D721Med (cell line): ENCODE data around the gene SEPTIN1.

Experiments used
- DNase-seq: peaks from one replicate; pipeline ENCODE4 v3.0.0; 2011; ENCODE audit warnings: low spot score; ENCODE audit not compliant: insufficient read length
- FAIRE-seq: peaks from 2 replicates; lab custom pipeline; 2011; peaks lifted over from hg19 to GRCh38; lab: Jason Lieb, UNC
- CTCF ChIP-seq: IDR thresholded peaks from 2 replicates; pipeline ENCODE4 v1.5.1; 2012; ENCODE audit warnings: mild to moderate bottlenecking, control low read depth; ENCODE audit not compliant: insufficient read depth; ENCODE audit errors: missing control alignments

Gene SEPTIN1

GRCh38 chr16:30382111-30382881, at the start of gene SEPTIN1:
Gene SEPTIN1 (minus strand): TSS chr16:30382561. CDS start chr16:30382542, 19 bp downstream.
- TF ChIP-seq CTCF: no peak
- FAIRE-seq (no peak), DNase-seq (no peak)

- no peak for FAIRE-seq
- DNase-seq: no peak
These were observed 48.1 kb upstream of the SEPTIN1 start for GRCh38 chr16:30430428-30430970.

GRCh38 chr16:30429678-30430427, 47.5 kb upstream of the SEPTIN1 start, which contains the start of gene DCTPP1:
Gene DCTPP1 (minus strand): TSS chr16:30430030. CDS start chr16:30429980, 50 bp downstream.
- peak; percentile 95 for DNase-seq
- FAIRE-seq: no peak
- peak; percentile 77 for TF ChIP-seq CTCF

More at GRCh38 chr16:30430428-30430970, 48.1 kb upstream of the SEPTIN1 start:
- no peak for TF ChIP-seq CTCF

- DNase-seq (no peak), FAIRE-seq (no peak)
- TF ChIP-seq CTCF: no peak
These were observed 47.0 kb upstream of the SEPTIN1 start for GRCh38 chr16:30429418-30429677.

- DNase-seq (no peak), FAIRE-seq (no peak)
- TF ChIP-seq CTCF: no peak
These were observed 45.7 kb upstream of the SEPTIN1 start for GRCh38 chr16:30428055-30428454.

- no peak for TF ChIP-seq CTCF
- no peak for DNase-seq
- no peak for FAIRE-seq
These were observed 38.6 kb upstream of the SEPTIN1 start for GRCh38 chr16:30421010-30421409.
